AG04450 (cell line): ENCODE measurements around the gene SORCS2. TPM values are rescaled to one million over a fixed set of nuclear protein-coding genes. Genes with fewer than 3 reads are reported as not detected.

ENCODE experiments used
- CTCF ChIA-PET: fragments of 300-600, 350-600 bp; formaldehyde crosslinking; extraction: SDS; loops from one replicate; lab custom pipeline; 2022; ENCODE audit warnings: antibody characterized with exemption, inconsistent platforms; lab: Charles Lee
- POLR2A ChIA-PET: fragments of 350-600 bp; formaldehyde crosslinking; extraction: SDS; loops from one replicate; lab custom pipeline; 2021; ENCODE audit warnings: antibody characterized with exemption, inconsistent platforms; lab: Yijun Ruan, JAX
- DNase-seq: peaks from one replicate; pipeline ENCODE4 v3.0.0-alpha.2; 2011; ENCODE audit warnings: low read depth, low spot score
- H3K27ac ChIP-seq: one replicate; pipeline ENCODE4 v1.5.1; 2012; ENCODE audit warnings: low read depth, low read length, control low read depth
- H3K27me3 ChIP-seq: one replicate; pipeline ENCODE4 v1.6.0; 2012; ENCODE audit warnings: low read length; ENCODE audit not compliant: control insufficient read depth, insufficient read depth
- H3K4me3 ChIP-seq: 2 replicates; pipeline ENCODE4 v1.5.1; 2011; ENCODE audit warnings: mild to moderate bottlenecking, low read depth, low read length, control low read depth
- H3K9me3 ChIP-seq: 2 replicates; pipeline ENCODE4 v1.5.1; 2012; ENCODE audit warnings: low read length; ENCODE audit not compliant: control insufficient read depth, insufficient read depth
- polyA plus RNA-seq: library from polyadenylated mRNA; depleted of rRNA; stranded (reverse); fragments of >200 nt; gene quantifications from 2 replicates; pipeline ENCODE4 v1.2.3, GENCODE V29; 2011
- TF ChIP-seq, protein P1 (sequence below): IDR thresholded peaks from 2 replicates; pipeline ENCODE4 v1.5.1; 2011; ENCODE audit warnings: low read depth, low read length, control low read depth, inconsistent platforms

SORCS2 gene
- polyA plus RNA-seq, 1 experiment, result 0.29 TPM

DNA sequence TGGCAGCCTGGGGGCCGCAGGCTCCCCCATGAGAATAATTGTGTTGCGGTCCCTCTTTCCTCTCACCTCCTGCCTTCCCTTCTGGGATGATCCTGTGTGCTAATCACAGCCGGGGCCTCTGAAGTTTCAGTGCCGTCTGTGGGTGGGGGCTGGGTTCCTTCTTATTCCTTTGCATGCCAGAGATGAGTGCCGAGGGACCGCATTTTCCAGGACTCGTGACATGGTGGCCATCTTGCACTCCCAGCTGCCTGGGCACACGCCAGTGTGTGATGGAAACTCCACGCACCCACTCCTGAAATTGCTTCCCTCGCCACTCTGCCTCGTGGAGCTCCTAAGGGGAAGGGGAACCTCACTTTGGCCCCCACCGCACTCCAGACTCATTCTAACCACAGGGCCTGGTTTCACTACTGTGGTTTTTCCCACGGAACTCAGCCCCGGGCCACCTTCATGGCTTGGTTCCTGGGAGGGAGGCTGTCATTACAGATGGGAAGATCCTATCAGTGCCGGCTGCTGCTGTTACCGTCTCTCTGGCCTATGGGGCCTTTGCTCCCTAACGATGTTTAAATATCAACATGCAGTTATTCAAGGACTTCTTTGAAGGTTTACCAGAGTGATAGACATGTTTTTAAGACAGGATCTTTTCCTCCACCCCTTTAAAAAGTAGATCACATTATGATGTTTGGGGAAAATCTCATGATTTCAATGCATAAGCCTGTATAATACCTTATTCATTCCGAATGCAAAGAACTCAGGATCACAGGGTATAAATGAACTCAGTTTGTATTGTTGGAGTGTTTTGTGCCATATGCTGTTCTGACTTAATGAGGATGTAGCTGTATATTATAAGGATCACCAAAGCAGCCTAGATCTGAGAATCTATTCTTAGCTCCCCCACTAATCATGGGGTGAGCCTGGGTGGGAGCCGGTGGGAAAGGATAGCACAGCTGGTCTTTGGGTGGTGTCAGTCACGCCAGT, 89.6 kb downstream of the SORCS2 start:
- no peak for DNase-seq
- CTCF ChIA-PET, result no interaction called here
- TF ChIP-seq, protein P1, sequence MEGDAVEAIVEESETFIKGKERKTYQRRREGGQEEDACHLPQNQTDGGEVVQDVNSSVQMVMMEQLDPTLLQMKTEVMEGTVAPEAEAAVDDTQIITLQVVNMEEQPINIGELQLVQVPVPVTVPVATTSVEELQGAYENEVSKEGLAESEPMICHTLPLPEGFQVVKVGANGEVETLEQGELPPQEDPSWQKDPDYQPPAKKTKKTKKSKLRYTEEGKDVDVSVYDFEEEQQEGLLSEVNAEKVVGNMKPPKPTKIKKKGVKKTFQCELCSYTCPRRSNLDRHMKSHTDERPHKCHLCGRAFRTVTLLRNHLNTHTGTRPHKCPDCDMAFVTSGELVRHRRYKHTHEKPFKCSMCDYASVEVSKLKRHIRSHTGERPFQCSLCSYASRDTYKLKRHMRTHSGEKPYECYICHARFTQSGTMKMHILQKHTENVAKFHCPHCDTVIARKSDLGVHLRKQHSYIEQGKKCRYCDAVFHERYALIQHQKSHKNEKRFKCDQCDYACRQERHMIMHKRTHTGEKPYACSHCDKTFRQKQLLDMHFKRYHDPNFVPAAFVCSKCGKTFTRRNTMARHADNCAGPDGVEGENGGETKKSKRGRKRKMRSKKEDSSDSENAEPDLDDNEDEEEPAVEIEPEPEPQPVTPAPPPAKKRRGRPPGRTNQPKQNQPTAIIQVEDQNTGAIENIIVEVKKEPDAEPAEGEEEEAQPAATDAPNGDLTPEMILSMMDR, result no peak
- Histone ChIP-seq H3K9me3 (no peaks in the 10 kb centered on the region), H3K27ac (no peak overlapping the region), H3K27me3 (peaks cover 52% of the 10 kb centered on the region), H3K4me3 (no peak overlapping the region)
- POLR2A ChIA-PET, result no interaction called here

DNA sequence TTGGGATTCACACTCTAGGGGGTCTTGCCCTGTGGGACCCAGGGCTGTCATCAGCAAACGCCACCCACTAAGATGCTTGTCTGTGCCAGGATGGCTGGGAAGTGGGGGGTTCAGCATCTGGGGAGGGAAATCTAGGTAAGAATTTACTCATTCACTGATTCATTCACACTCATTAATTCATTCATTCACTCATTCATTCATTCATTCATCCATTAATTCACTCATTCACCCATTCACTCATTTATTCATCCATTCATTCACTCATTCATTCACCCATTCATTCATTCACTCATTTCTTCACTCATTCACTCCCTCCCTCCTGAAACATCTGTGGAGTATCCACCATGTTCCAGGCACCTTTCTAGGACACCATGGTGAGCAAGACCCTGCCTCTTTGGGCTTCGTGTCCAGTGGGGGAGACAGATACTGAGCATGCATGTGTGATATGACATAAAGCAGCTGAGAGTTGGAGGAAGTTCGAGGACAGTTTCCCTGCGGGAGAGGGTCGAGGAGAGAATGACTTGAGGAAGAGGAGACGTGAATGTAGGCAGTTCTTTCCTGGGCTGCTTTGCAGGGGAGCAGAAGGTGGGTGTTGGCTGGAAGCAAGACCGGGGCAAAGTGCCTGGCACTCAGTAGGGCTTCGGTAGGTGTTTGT, 90.6 kb downstream of the SORCS2 start:
- CTCF ChIA-PET, result no interaction called here
- Histone ChIP-seq H3K27ac (no peak overlapping the region), H3K27me3 (peaks cover 54% of the 10 kb centered on the region), H3K4me3 (no peak overlapping the region), H3K9me3 (no peaks in the 10 kb centered on the region)
- DNase-seq, result no peak
- TF ChIP-seq, protein P1, result no peak
- POLR2A ChIA-PET, result no interaction called here

DNA sequence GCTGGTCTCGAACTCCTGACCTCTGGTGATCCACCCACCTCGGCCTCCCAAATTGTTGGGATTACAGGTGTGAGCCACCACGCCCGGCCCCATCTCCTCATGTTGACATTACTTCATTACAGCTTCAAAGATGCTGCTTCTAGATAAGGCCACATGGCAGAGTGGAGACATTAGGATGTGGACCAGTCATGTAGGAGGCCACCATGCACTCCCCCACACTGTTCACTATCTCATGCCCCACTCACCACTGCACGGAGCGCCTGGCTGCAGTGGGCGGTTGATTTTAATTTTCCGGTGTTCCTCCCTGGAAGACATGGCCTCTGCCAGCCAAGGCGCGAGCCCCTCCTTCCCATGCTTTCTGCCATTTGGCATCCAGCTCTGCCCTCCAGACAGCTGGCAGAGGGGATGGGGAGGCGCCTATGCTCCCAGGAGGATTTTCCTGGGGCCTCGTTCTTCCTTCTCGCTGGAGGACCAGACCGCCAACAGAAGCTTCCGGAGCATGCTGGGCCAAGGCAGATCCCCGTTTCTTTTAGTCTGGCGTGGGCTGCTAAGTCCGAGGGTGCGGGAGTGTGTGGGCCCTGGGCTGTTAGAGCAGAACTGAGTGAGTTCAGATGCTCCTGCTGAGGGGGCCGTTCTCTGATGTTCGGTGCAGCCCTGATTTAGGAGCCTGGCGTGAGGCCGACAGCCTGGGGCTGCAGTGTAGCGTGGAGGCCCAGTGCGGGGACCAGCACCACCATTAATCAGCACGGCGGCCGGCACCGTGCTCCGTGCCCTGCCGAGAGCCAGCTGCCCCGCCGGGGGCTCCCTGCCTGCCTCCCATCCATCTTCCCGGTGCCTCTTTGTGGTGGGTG, 93.1 kb downstream of the SORCS2 start:
- DNase-seq, result no peak
- ChIA-PET CTCF (no interaction called here), POLR2A (no interaction called here)
- H3K27ac ChIP-seq, result no peak overlapping the region
- TF ChIP-seq, protein P1, result no peak
- no peak overlapping the region for H3K4me3 ChIP-seq
- peaks cover 56% of the 10 kb centered on the region for H3K27me3 ChIP-seq
- H3K9me3 ChIP-seq, result no peaks in the 10 kb centered on the region; the same call in 1 of the 2 replicates

DNA sequence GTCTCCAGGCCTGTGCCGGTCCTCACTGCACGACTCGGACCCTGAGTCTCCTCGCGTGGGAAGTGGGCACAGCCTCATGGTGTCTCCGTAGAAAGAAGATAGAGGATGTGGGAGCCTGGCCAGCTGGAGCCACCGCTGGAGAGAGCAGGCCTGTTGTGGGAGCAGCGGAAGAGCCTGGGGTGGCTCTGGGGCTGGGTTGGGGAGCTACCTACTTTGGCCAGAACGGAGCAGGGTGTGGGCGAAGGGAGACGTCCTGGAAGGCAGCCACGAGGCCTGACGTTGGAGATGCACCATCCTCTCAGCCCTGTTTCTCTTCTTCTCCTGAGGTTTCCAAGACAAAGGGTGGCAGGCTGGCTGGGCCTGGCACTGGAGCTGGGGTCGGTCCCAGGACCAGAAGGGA, 93.8 kb downstream of the SORCS2 start:
- Histone ChIP-seq H3K9me3 (no peaks in the 10 kb centered on the region; the same call in 1 of the 2 replicates), H3K27me3 (peaks cover 56% of the 10 kb centered on the region), H3K4me3 (no peak overlapping the region), H3K27ac (no peak overlapping the region)
- DNase-seq, result no peak
- ChIA-PET POLR2A (no interaction called here), CTCF (interaction anchor here (0.6 kb wide), 1 partner anchor 441 kb away, joined by 3 read pairs; no protein-coding TSS in a partner anchor)
- TF ChIP-seq, protein P1, result no peak
